Muscle layer of duodenum (tissue), 2 donors: Measurements from ENCODE around the gene EMP1.

Experiments
- H3K27ac ChIP-seq: one replicate; pipeline ENCODE4 v1.7.0; 2013; ENCODE audit warnings: mild to moderate bottlenecking, low read length
- H3K27me3 ChIP-seq: one replicate; pipeline ENCODE4 v1.7.0; 2013; ENCODE audit warnings: low read depth, mild to moderate bottlenecking, control low read depth, low read length
- H3K36me3 ChIP-seq, 2 donors: one replicate each; pipeline ENCODE4 v1.7.0; 2013; ENCODE audit warnings: low read length in 2 of 2, control low read depth in 1 of 2, mild to moderate bottlenecking in 1 of 2; ENCODE audit not compliant: insufficient read depth in 2 of 2, control insufficient read depth in 1 of 2
- H3K4me1 ChIP-seq, 2 donors: one replicate each; pipeline ENCODE4 v1.7.0; 2013; ENCODE audit warnings: low read length in 2 of 2, mild to moderate bottlenecking in 2 of 2, control low read depth in 1 of 2, moderate library complexity in 1 of 2; ENCODE audit not compliant: insufficient read depth in 2 of 2, control insufficient read depth in 1 of 2
- H3K4me3 ChIP-seq, 2 donors: one replicate each; pipeline ENCODE4 v1.7.0; 2013; ENCODE audit warnings: low read length in 2 of 2, low read depth in 1 of 2, mild to moderate bottlenecking in 1 of 2
- H3K9me3 ChIP-seq, 2 donors: one replicate each; pipeline ENCODE4 v1.7.0; 2013; ENCODE audit warnings: low read length in 2 of 2, control low read depth in 1 of 2, mild to moderate bottlenecking in 1 of 2; ENCODE audit not compliant: control insufficient read depth in 1 of 2
- donor health status: healthy.

EMP1 gene

DNA sequence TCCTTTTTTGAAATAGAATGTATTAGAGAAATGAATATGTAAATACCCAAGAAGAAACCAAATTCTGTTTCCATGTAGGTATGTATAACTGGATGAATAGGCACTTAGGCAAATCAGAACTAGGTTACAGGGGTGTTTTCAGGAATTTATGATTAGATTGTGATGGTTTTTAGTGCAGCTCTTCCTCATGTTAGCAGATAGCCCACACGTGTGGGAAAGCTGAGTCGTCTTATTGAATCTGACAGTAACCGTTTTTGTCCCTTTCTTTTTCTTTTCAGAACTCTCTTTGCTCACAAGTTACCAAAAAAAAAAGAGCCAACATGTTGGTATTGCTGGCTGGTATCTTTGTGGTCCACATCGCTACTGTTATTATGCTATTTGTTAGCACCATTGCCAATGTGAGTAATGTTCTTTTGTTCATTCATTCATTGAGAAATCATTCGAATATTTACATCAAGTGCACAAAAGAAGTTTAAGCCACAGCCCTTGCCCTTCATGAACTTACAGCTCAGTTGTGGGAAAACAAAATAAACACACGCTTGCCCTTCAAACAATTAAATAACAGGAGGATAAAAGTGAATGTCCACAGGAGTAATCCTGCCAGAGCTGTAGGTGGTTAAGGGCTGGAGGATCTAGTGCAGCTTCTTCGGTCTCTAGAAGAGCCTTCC is 14.8 kb downstream of the EMP1 start:
- H3K4me1 ChIP-seq = peaks cover 8 to 35% of the 10 kb centered on the region in 2 donors
- no peaks in the 10 kb centered on the region for H3K9me3 ChIP-seq
- H3K27me3 ChIP-seq = no peaks in the 10 kb centered on the region
- peaks cover 24 to 29% of the 10 kb centered on the region in 2 donors for H3K36me3 ChIP-seq
- H3K27ac ChIP-seq = no peak overlapping the region
- H3K4me3 ChIP-seq = no peak overlapping the region

DNA sequence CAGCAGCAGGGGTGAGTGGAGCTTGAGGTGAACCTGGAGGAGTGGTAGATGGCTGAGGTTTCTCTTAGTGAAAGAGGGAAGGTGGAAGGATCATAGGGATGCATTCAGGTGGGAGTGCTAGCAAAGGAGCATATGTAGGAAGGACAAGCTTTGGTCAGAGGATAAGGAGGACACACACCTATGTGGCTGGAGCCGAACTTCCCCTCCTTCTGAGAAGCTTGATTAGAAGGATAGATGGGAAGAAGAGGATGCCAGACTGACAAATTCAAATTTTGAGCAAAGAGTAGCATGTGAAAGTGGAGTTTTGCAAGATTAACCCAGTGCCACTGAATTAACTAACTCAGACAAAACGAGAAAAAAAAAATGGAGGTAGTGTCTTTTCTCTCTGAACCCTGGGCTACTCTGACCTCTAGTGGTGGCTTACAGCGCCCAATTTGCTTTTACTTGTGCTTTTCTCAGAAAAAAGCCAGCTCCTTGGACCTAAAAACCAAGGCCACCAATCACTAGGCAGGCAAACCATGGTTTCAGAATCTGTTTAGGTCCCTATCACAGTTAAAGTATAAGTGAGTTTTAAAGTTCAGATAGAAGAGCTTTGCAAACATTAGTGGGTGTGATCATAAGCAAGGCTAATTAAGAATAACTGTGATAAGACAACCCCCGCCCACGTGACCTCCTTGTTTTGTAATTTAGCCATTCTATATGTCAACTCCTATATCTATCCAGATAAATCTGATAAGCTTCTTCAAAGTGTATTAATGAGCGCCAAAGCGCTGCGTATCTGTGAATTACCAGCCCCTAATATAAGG is 15.5 kb downstream of the EMP1 start:
- no peak overlapping the region for H3K4me3 ChIP-seq
- H3K27me3 ChIP-seq = no peaks in the 10 kb centered on the region
- peaks cover 25 to 33% of the 10 kb centered on the region in 2 donors for H3K36me3 ChIP-seq
- H3K4me1 ChIP-seq = peaks cover 8 to 33% of the 10 kb centered on the region in 2 donors
- H3K9me3 ChIP-seq = no peaks in the 10 kb centered on the region
- no peak overlapping the region for H3K27ac ChIP-seq

DNA sequence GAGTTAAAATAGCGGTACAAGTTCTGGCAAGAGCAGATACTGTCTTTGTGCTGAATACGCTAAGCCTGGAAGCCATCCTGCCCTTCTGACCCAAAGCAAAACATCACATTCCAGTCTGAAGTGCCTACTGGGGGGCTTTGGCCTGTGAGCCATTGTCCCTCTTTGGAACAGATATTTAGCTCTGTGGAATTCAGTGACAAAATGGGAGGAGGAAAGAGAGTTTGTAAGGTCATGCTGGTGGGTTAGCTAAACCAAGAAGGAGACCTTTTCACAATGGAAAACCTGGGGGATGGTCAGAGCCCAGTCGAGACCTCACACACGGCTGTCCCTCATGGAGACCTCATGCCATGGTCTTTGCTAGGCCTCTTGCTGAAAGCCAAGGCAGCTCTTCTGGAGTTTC is 18.5 kb downstream of the EMP1 start:
- H3K27me3 ChIP-seq = no peaks in the 10 kb centered on the region
- no peak overlapping the region for H3K4me3 ChIP-seq
- peaks cover 8 to 15% of the 10 kb centered on the region in 2 donors for H3K4me1 ChIP-seq
- peaks cover 0 to 3% of the 10 kb centered on the region in 2 donors for H3K9me3 ChIP-seq
- H3K27ac ChIP-seq = no peak overlapping the region
- H3K36me3 ChIP-seq = peaks cover 33% of the 10 kb centered on the region in 2 donors

DNA sequence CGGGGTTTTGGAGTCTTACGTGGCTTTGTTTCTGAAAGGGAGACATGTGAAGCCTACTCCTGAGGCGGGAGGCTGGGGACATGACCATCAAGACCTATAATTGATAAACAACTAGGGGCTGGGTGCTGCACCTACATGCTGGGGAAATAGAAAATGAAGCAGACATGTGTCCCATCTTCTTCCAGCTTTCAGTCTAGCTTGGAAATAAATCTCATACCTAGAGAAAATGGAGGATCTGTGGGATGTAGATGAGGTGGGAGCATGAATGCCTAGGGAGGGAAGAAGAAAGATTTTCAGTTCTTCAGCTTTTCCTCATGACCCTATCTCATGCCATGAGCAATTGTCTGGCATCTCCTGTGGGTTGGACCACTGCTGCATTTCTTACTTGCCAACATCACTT is 22.1 kb downstream of the EMP1 start:
- no peaks in the 10 kb centered on the region for H3K27me3 ChIP-seq
- H3K36me3 ChIP-seq = peaks cover 26% of the 10 kb centered on the region in 2 donors
- H3K4me3 ChIP-seq = no peak overlapping the region
- peaks cover 0 to 3% of the 10 kb centered on the region in 2 donors for H3K9me3 ChIP-seq
- H3K27ac ChIP-seq = no peak overlapping the region
- no peaks in the 10 kb centered on the region for H3K4me1 ChIP-seq

DNA sequence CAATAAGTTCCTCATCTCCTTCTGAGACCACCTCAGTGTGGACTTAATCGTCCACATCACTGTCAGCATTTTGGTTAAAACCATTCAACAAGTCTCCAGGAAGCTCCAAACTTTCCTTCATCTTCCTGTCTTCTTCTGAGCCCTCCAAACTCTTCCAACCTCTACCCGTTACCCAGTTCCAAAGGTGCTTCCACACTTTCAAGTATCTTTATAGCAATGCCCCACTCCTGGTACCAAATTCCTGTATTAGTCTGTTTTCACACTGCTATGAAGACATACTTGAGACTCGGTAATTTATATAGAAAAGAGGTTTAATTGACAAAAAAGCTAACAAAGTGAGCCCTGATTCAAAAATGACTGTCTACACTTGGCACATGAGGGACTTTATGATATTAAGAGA is 22.8 kb downstream of the EMP1 start:
- H3K27ac ChIP-seq = no peak overlapping the region
- peaks cover 19 to 20% of the 10 kb centered on the region in 2 donors for H3K36me3 ChIP-seq
- no peaks in the 10 kb centered on the region for H3K27me3 ChIP-seq
- no peaks in the 10 kb centered on the region for H3K4me1 ChIP-seq
- peaks cover 0 to 3% of the 10 kb centered on the region in 2 donors for H3K9me3 ChIP-seq
- H3K4me3 ChIP-seq = no peak overlapping the region

DNA sequence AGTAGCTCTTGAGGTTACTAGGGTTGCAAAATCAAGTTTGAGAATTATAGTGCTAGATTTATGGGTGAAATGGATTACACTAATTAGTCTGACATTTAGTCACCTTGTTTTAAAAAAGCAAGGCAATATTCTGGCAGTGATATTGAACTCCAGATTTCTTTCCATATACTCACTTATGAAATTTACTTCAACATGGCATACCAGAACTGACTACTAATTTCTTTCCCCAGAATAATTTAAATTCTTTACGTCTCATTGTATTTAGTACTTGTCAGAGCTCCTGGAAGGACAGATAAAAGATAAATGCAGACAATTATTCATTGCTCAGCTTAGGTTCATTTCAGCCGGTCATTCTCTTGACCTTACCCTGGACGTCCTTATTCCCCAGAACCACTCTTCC is 24.3 kb downstream of the EMP1 start:
- Histone ChIP-seq H3K4me3 (no peak overlapping the region), H3K27ac (no peak overlapping the region), H3K27me3 (no peaks in the 10 kb centered on the region), H3K4me1 (no peaks in the 10 kb centered on the region), H3K9me3 (peaks cover 0 to 3% of the 10 kb centered on the region in 2 donors), H3K36me3 (peaks cover 7 to 13% of the 10 kb centered on the region in 2 donors)

DNA sequence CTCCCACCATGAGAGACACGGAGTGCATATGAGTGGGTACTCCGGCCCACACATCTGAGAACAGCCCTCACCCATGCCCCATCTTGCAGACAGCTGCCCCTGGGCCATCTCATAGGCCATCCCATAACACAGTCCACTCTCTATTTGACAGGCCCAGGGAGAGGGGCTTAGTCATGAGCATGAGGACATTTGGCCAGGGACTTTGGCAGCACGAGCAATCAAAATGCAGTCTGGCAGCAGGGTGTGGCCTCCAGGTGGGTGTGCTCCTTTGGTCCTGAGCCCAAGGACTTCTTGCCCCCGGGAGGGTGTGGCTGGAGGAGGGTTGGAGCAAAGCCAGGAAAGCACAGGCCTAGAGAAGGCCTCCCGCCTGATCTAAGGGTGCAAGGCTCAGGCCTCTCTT is 25.6 kb downstream of the EMP1 start:
- Histone ChIP-seq H3K27me3 (no peaks in the 10 kb centered on the region), H3K27ac (no peak overlapping the region), H3K36me3 (peaks cover under 1 to 8% of the 10 kb centered on the region in 2 donors), H3K4me3 (no peak overlapping the region), H3K9me3 (peaks cover 0 to 3% of the 10 kb centered on the region in 2 donors), H3K4me1 (no peaks in the 10 kb centered on the region)

DNA sequence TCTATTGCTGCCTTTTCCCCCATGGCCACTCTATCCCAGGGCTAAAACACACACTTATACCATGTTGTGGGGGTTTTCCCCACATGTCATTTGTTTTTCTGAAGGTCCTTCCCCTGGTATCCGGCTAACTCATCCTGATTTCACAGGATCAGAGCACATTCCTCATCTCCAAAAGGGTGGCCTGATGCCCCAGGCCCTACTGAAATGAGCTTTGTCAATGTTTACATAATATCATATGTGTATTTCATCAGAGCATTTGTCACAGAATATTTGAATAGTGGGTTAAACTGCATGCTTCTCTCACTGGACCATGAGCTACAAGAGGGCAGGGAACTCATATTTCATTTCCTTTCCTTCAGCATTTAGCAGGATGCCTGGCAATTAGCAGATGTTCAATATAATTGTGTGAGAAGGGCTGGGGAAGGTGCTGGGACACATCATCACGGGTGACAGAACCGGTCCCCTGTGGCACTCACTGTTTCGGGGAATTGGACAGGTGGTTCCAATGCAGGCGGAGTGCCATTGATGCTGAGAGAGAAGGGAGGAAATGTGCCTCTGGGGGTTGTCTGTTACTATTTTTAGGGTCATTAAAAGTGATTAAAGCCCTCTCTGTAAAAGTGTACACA is 26.8 kb downstream of the EMP1 start:
- Histone ChIP-seq H3K27me3 (no peaks in the 10 kb centered on the region), H3K27ac (no peak overlapping the region), H3K4me1 (no peaks in the 10 kb centered on the region), H3K36me3 (peaks cover 0 to 8% of the 10 kb centered on the region in 2 donors), H3K9me3 (peaks cover 0 to 3% of the 10 kb centered on the region in 2 donors), H3K4me3 (no peak overlapping the region)

DNA sequence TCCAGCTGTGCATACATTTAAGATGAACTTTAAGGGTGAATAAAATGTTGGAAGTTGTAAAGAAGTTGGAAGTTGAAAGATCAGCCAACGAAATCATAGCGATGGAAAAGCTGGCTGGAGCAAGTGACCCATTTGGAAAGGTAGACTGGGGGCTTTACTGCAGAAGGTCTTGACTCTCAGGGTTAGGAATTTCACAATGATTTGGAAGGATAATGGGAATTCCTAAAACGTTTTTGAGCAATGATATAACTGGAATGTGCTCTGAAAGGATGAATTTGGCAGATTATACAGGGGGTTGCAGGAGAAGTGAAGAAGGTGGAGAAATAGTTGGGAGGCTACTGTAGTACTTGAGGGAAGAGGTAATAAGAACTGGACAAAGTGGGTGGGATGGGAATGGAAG is 27.4 kb downstream of the EMP1 start:
- Histone ChIP-seq H3K4me1 (no peaks in the 10 kb centered on the region), H3K36me3 (peaks cover 0 to 1% of the 10 kb centered on the region in 2 donors), H3K4me3 (no peak overlapping the region), H3K9me3 (peaks cover 0 to 3% of the 10 kb centered on the region in 2 donors), H3K27ac (no peak overlapping the region), H3K27me3 (no peaks in the 10 kb centered on the region)

DNA sequence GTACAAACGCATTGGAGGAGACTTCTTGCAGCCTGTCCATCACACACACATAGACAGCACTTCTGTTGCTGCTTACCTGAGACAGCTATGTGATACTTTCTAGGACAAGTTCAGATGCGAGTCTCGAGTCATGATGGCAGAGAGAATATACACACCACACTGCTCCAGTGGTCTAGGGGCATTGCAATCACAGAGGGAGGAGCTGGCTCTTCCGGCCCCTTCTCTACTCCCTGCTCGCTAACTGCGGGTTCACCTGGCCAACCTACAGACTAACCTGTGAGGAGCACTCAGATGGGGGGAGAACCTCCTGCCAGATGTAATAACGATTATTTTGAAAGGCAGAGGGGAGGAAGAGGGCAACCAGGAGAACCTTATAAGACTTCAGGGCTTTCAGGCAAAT is 30.7 kb downstream of the EMP1 start:
- no peaks in the 10 kb centered on the region for H3K9me3 ChIP-seq
- no peaks in the 10 kb centered on the region for H3K27me3 ChIP-seq
- no peaks in the 10 kb centered on the region for H3K36me3 ChIP-seq
- no peaks in the 10 kb centered on the region for H3K4me1 ChIP-seq
- no peak overlapping the region for H3K27ac ChIP-seq
- H3K4me3 ChIP-seq = no peak overlapping the region

DNA sequence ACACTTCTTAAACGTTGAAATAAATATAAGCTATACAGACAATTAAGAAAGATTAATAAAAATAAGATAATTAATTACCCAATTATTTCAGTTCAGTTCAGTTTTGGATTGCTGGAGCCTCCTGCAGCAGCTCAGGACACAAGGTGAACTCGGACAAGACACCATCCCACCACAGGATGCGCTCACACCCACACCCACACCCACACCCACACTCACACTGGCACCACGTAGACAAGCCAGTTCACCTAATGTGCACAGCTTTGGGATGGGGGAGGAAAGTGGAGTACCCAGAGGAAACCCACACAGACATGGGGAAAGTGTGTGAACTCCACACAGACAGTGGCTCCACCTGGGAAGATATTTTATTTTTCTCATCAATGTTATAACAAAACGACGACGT is 32.1 kb downstream of the EMP1 start:
- Histone ChIP-seq H3K9me3 (no peaks in the 10 kb centered on the region), H3K36me3 (no peaks in the 10 kb centered on the region), H3K27ac (no peak overlapping the region), H3K4me3 (no peak overlapping the region), H3K27me3 (no peaks in the 10 kb centered on the region), H3K4me1 (no peaks in the 10 kb centered on the region)
